GM12878 (cell line): Measurements from ENCODE around the gene DUSP22. TPM values are rescaled to one million over a fixed set of nuclear protein-coding genes. Genes with fewer than 3 reads are reported as not detected.

Experiments used
- BRCA1 ChIP-seq: IDR thresholded peaks from 2 replicates; pipeline ENCODE4 v1.6.1; 2011; ENCODE audit warnings: low read depth, low read length, improper control_type of control experiment
- CBX5 ChIP-seq: sonication (generic); IDR thresholded peaks from 2 replicates; pipeline ENCODE4 v1.6.1; 2016; ENCODE audit warnings: low read depth, moderate library complexity, mild to moderate bottlenecking, inconsistent platforms
- CEBPB ChIP-seq, 2 experiments: fragments of 150-350 bp in 1 of 2; IDR thresholded peaks; 2 replicates each; pipeline ENCODE4 v1.6.1; 2012 to 2014; ENCODE audit warnings: low read depth in 2 of 2, low read length in 2 of 2, borderline replicate concordance in 1 of 2, inconsistent platforms in 1 of 2
- CHD1 ChIP-seq: IDR thresholded peaks from 2 replicates; pipeline ENCODE4 v1.6.1; 2012; ENCODE audit warnings: low read depth, low read length, improper control_type of control experiment
- CHD2 ChIP-seq: IDR thresholded peaks from 2 replicates; pipeline ENCODE4 v1.6.1; 2011; ENCODE audit warnings: low read depth, low read length, improper control_type of control experiment, borderline replicate concordance
- CHD4 ChIP-seq: fragments of 200-600 bp; sonication (generic); IDR thresholded peaks from 2 replicates; pipeline ENCODE4 v1.6.1; 2016; ENCODE audit warnings: mild to moderate bottlenecking
- GABPA ChIP-seq: IDR thresholded peaks from 2 replicates; pipeline ENCODE4 v1.6.1; 2014; ENCODE audit warnings: antibody characterized with exemption, low read depth, mild to moderate bottlenecking, inconsistent platforms
- JUNB ChIP-seq: IDR thresholded peaks from 2 replicates; pipeline ENCODE4 v1.6.1; 2016; ENCODE audit warnings: antibody characterized with exemption, mild to moderate bottlenecking
- KDM1A ChIP-seq: fragments of 200-600 bp; sonication (generic); IDR thresholded peaks from 2 replicates; pipeline ENCODE4 v1.6.1; 2016; ENCODE audit warnings: borderline replicate concordance
- LARP7 ChIP-seq: fragments of 450-650 bp; IDR thresholded peaks from 2 replicates; pipeline ENCODE4 v1.6.1; 2017; ENCODE audit warnings: mild to moderate bottlenecking
- MEF2B ChIP-seq: fragments of 450-650 bp; IDR thresholded peaks from 2 replicates; pipeline ENCODE4 v1.6.1; 2018; ENCODE audit warnings: mild to moderate bottlenecking, moderate library complexity; ENCODE audit not compliant: partially characterized antibody, poor library complexity, severe bottlenecking
- NRF1 ChIP-seq: conservative IDR thresholded peaks from 2 replicates; pipeline ENCODE4 v1.6.1; 2011; ENCODE audit warnings: mild to moderate bottlenecking, low read depth, low read length, improper control_type of control experiment
- POLR2AphosphoS2 ChIP-seq: IDR thresholded peaks from 2 replicates; pipeline ENCODE4 v1.6.1; 2011; ENCODE audit warnings: low read depth, mild to moderate bottlenecking, low read length, improper control_type of control experiment, moderate library complexity
- POLR2AphosphoS5 ChIP-seq: IDR thresholded peaks from 2 replicates; pipeline ENCODE4 v1.6.1; 2011; ENCODE audit warnings: mild to moderate bottlenecking, low read length, inconsistent platforms
- POU2F2 ChIP-seq: IDR thresholded peaks from 3 replicates; pipeline ENCODE4 v1.6.1; 2011; ENCODE audit warnings: low read depth, mild to moderate bottlenecking, low read length, borderline replicate concordance
- RAD21 ChIP-seq: IDR thresholded peaks from 2 replicates; pipeline ENCODE4 v1.6.1; 2011; ENCODE audit warnings: mild to moderate bottlenecking, low read depth, low read length, moderate library complexity; ENCODE audit not compliant: insufficient read depth
- RAD51 ChIP-seq: fragments of 450-650 bp; IDR thresholded peaks from 2 replicates; pipeline ENCODE4 v1.6.1; 2016; ENCODE audit warnings: moderate library complexity, mild to moderate bottlenecking, inconsistent platforms
- RBBP5 ChIP-seq: fragments of 200-600 bp; sonication (generic); conservative IDR thresholded peaks from 2 replicates; pipeline ENCODE4 v1.6.1; 2016
- RCOR1 ChIP-seq: conservative IDR thresholded peaks from 2 replicates; pipeline ENCODE4 v1.6.1; 2012; ENCODE audit warnings: low read depth, low read length, improper control_type of control experiment
- SREBF2 ChIP-seq: IDR thresholded peaks from 2 replicates; pipeline ENCODE4 v1.6.1; 2012; ENCODE audit warnings: mild to moderate bottlenecking, low read length
- STAT1 ChIP-seq: fragments of 450-650 bp; conservative IDR thresholded peaks from 2 replicates; pipeline ENCODE4 v1.6.1; 2014; ENCODE audit warnings: antibody characterized with exemption, mild to moderate bottlenecking
- polyA plus RNA-seq, 11 experiments: library from polyadenylated mRNA; depleted of rRNA in 4 of 11; unstranded in 6 of 11; stranded (reverse) in 5 of 11; fragments of >200 nt; fragmentation: Nextera tagmentation in 4 of 11; fragmentation: Illumina TruSeq in 1 of 11; extraction: Ambion mirVana in 4 of 11; extraction: Trizol in 1 of 11; gene quantifications; 1 replicate in 1 of 11; 2 replicates in 10 of 11; pipeline versions ENCODE4 v1.2.1 to v1.2.3, GENCODE V29; 2011 to 2016; ENCODE audit warnings: inconsistent platforms in 2 of 11, missing spikeins in 2 of 11, low read depth in 1 of 11
- total RNA-seq, 4 experiments: library from RNA; depleted of rRNA in 3 of 4; stranded (reverse); fragments of >200 nt in 3 of 4; fragmentation: Illumina TruSeq in 1 of 4; extraction: Trizol in 1 of 4; gene quantifications; 2 replicates each; pipeline versions ENCODE4 v1.2.1 to v1.2.3, GENCODE V29; 2013 to 2021
- TF ChIP-seq, protein P1 (sequence below): fragments of 450-650 bp; IDR thresholded peaks from 2 replicates; pipeline ENCODE4 v1.6.1; 2017; ENCODE audit warnings: low read depth, mild to moderate bottlenecking, moderate library complexity
- TF ChIP-seq, protein P2 (sequence below): fragments of 450-650 bp; IDR thresholded peaks from 2 replicates; pipeline ENCODE4 v1.6.1; 2017; ENCODE audit warnings: mild to moderate bottlenecking, moderate library complexity
- TF ChIP-seq, protein P3 (sequence below): fragments of 450-650 bp; IDR thresholded peaks from 2 replicates; pipeline ENCODE4 v1.6.1; 2017; ENCODE audit warnings: borderline replicate concordance

The DUSP22 gene
- total and polyA plus RNA-seq, 10 of the 15 experiments (the other 5 are each of a cell fraction or from before 2014, with no cell fraction given) = 78.9 to 156 (median 107) TPM

DNA sequence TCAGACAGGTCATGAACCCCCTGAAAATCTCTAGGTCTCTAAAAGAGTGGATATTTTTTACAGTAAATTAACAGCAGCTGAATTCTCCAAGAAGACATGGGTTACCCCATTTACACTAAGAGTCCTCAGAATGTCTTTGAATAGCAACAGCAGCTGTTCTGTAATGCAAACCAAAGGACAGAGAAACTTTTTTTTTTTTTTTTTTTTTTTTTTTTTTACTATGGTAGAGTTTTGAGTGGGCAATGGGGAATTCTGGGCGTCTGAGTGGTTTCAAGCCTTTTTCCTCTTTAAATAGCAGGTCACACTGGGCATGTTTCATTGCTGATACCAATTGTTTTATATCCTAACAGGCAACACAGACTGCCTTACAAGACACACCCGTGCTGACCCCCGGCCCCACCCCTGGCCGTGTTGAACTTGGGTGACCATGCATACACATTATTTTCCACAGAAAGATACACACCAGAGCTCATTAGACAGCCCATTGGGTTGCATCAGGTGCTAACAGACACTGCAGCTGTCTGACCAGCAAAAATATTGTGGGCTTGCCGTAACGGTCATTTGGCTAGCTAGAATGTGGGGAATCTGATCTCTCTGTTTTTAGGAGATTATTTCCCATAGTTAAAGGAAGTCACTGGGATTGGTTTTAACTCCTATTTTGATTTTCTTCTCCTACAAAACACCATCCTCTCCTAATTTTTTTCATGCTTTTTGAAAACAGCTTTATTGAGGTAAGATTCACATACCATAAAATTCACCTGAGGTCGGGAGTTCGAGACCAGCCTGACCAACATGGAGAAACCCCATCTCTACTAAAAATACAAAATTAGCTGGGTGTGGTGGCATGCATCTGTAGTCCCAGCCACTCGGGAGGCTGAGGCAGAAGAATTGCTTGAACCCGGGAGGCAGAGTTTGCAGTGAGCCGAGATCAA lies 72.6 kb downstream of the DUSP22 start (continued):
- TF ChIP-seq CEBPB (IDR thresholded peaks at IDR 0.05; ENCODE audit: borderline replicate concordance in 1 of 2, low read depth in 2 of 2, low read length in 2 of 2) (peak in 1 of 2 experiments; percentile 56; a peak in 1 of 4 replicates), CHD1 (no peak), KDM1A (no peak), JUNB (peak; percentile 81), POU2F2 (peak; percentile 79; the same call in 1 of the 3 replicates), RAD21 (0 out of 2 replicates have a peak, but pooled peaks have one; percentile 2), GABPA (no peak), POLR2AphosphoS2 (no peak), CHD2 (no peak), LARP7 (no peak), RBBP5 (no peak), RCOR1 (no peak), MEF2B (peak; percentile 67), STAT1 (no peak), CHD4 (no peak), NRF1 (no peak), CBX5 (no peak), POLR2AphosphoS5 (no peak), SREBF2 (no peak), RAD51 (peak; percentile 34; the same call in 1 of the 2 replicates), BRCA1 (no peak)
- TF ChIP-seq, protein P1, sequence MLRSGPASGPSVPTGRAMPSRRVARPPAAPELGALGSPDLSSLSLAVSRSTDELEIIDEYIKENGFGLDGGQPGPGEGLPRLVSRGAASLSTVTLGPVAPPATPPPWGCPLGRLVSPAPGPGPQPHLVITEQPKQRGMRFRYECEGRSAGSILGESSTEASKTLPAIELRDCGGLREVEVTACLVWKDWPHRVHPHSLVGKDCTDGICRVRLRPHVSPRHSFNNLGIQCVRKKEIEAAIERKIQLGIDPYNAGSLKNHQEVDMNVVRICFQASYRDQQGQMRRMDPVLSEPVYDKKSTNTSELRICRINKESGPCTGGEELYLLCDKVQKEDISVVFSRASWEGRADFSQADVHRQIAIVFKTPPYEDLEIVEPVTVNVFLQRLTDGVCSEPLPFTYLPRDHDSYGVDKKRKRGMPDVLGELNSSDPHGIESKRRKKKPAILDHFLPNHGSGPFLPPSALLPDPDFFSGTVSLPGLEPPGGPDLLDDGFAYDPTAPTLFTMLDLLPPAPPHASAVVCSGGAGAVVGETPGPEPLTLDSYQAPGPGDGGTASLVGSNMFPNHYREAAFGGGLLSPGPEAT = peak; percentile 75
- TF ChIP-seq, protein P2, sequence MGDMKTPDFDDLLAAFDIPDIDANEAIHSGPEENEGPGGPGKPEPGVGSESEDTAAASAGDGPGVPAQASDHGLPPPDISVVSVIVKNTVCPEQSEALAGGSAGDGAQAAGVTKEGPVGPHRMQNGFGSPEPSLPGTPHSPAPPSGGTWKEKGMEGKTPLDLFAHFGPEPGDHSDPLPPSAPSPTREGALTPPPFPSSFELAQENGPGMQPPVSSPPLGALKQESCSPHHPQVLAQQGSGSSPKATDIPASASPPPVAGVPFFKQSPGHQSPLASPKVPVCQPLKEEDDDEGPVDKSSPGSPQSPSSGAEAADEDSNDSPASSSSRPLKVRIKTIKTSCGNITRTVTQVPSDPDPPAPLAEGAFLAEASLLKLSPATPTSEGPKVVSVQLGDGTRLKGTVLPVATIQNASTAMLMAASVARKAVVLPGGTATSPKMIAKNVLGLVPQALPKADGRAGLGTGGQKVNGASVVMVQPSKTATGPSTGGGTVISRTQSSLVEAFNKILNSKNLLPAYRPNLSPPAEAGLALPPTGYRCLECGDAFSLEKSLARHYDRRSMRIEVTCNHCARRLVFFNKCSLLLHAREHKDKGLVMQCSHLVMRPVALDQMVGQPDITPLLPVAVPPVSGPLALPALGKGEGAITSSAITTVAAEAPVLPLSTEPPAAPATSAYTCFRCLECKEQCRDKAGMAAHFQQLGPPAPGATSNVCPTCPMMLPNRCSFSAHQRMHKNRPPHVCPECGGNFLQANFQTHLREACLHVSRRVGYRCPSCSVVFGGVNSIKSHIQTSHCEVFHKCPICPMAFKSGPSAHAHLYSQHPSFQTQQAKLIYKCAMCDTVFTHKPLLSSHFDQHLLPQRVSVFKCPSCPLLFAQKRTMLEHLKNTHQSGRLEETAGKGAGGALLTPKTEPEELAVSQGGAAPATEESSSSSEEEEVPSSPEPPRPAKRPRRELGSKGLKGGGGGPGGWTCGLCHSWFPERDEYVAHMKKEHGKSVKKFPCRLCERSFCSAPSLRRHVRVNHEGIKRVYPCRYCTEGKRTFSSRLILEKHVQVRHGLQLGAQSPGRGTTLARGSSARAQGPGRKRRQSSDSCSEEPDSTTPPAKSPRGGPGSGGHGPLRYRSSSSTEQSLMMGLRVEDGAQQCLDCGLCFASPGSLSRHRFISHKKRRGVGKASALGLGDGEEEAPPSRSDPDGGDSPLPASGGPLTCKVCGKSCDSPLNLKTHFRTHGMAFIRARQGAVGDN = 0 out of 2 replicates have a peak, but pooled peaks have one; percentile 46
- TF ChIP-seq, protein P3, sequence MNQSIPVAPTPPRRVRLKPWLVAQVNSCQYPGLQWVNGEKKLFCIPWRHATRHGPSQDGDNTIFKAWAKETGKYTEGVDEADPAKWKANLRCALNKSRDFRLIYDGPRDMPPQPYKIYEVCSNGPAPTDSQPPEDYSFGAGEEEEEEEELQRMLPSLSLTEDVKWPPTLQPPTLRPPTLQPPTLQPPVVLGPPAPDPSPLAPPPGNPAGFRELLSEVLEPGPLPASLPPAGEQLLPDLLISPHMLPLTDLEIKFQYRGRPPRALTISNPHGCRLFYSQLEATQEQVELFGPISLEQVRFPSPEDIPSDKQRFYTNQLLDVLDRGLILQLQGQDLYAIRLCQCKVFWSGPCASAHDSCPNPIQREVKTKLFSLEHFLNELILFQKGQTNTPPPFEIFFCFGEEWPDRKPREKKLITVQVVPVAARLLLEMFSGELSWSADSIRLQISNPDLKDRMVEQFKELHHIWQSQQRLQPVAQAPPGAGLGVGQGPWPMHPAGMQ = no peak
